ENCODE measurements around the gene AEBP2.

Gene AEBP2

DNA sequence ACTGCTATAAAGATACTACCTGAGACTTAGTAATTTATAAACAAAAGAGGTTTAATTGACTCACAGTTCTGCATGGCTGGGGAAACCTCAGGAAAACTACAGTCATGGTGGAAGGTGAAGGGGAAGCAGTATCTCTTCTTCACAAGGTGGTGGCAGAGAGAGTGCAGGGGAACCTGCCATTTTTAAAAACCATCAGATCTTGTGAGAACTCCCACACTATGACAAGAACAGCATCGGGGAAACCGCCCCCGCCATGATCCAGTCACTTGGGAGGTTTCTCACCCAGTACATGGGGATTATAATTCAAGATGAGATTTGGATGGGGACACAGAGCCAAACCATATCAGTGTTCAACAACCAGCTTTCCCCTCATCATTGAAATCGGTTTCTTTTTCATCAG, 49.9 kb downstream of the AEBP2 start:
- FAIRE-seq = no peak
- DNase-seq (ENCODE audit: insufficient read length, low spot score) = no peak
- TF ChIP-seq CTCF (IDR thresholded peaks at IDR 0.05; ENCODE audit: insufficient read depth, missing control alignments) = no peak

- no peak for FAIRE-seq
- TF ChIP-seq CTCF (IDR thresholded peaks at IDR 0.05; ENCODE audit: insufficient read depth, missing control alignments) = no peak
- no peak for DNase-seq (ENCODE audit: insufficient read length, low spot score)
Measured at GRCh38 chr12:19490908-19491307, 51.6 kb downstream of the AEBP2 start.

DNA sequence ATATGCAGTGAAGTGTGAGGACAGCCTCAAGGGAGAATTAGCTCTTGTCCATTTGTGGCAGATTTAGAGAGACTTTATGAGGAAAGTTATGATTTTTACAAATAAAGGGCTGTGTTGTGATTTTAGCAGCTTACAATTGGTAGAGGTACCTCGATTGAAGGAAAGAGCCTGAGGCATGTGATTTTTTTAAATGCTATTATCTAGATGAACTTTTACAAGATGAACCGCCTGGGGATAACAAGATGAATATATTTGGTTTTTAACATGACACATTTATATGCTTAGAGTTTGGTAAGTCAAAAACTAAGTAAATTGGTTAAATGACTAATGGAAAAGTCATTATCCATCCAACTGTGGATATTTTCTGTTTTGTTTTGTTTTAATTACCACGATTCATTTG, 52.6 kb downstream of the AEBP2 start:
- DNase-seq (ENCODE audit: insufficient read length, low spot score) (no peak), FAIRE-seq (no peak)
- TF ChIP-seq CTCF (IDR thresholded peaks at IDR 0.05; ENCODE audit: insufficient read depth, missing control alignments) = no peak

DNA sequence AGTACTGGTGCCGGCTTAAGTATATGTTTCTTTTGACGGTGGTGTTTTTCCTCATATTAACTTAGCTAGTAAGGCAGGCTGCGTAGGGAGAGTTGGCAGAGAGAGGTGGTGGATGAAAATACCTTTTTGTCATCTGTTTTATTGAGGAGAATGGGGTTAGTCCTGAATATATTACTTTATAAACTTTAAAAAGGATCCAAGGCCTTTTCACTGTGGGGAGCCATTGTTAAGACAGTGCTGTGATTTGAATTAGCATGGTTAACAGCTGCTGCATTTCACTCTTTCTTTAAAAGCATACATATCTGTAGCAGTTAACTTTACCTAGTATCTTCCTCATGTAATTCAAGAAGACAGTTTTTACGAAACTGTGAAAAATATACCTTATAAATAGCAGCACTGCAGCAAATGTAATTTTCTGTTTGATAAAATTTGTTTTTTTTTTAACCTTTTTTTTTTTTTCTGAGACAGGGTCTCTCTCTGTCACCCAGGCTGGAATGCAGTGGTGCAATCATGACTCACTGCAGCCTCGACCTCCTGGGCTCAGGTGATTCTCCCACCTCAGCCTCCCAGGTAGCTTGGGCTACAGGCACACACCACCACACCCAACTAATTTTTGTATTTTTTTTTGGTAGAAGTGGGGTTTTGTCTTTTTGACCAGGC, 57.1 kb downstream of the AEBP2 start:
- FAIRE-seq (no peak), DNase-seq (ENCODE audit: insufficient read length, low spot score) (no peak)
- no peak for TF ChIP-seq CTCF (IDR thresholded peaks at IDR 0.05; ENCODE audit: insufficient read depth, missing control alignments)

DNA sequence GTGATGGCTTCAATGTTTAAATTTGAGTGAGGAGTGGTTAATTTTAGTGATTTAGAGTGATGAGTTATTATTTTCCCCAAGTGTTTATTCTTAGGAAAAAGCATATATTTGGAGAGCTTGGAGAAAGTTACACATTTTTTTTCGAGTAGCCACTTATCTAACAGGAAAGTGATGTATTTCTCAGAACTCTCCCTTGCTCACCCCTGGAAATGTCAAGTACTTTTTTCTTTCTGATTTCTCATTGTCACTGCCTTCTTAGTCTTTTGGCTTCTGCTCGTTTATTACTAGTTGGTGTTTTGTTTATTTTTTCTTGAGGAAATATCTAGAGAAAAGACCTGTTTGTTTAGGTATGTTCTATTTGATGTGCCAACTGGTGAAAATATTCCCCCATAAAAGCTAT, 58.8 kb downstream of the AEBP2 start:
- FAIRE-seq (no peak), DNase-seq (ENCODE audit: insufficient read length, low spot score) (no peak)
- no peak for TF ChIP-seq CTCF (IDR thresholded peaks at IDR 0.05; ENCODE audit: insufficient read depth, missing control alignments)

DNA sequence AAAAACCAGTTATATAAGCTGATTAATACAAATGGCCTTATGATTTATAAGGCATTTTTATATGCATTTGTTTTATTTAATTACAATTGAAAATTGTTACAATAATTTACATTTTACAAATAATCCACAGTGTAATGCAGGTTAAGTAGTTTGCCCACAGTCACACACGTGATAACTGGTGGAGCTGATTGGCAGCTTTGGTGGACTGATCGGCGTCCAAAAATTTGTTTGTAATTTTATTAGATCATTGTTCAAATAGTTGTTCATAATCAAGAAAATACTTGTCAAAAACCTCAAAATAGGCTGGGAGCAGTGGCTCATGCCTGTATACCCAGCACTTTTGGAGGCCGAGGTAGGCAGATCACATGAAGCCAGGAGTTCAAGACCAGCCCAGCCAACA, 59.7 kb downstream of the AEBP2 start:
- no peak for FAIRE-seq
- TF ChIP-seq CTCF (IDR thresholded peaks at IDR 0.05; ENCODE audit: insufficient read depth, missing control alignments) = no peak
- no peak for DNase-seq (ENCODE audit: insufficient read length, low spot score)

GRCh38 chr12:19506497-19506896, 67.2 kb downstream of the AEBP2 start:
- no peak for TF ChIP-seq CTCF (IDR thresholded peaks at IDR 0.05; ENCODE audit: insufficient read depth, missing control alignments)

More at GRCh38 chr12:19506497-19506896, 67.2 kb downstream of the AEBP2 start:
- FAIRE-seq (no peak), DNase-seq (ENCODE audit: insufficient read length, low spot score) (no peak)
